Activated CD4-positive, alpha-beta memory T cell treated with anti-CD3 and anti-CD28 coated beads, Interleukin-2, amount 10 ng/mL, durations not matched to agents 7 days and 5 days (primary cell): ENCODE results near the gene ASPRV1. TPM values are rescaled to one million over a fixed set of nuclear protein-coding genes. Genes with fewer than 3 reads are reported as not detected.

ENCODE experiments used
- CTCF ChIA-PET: fragments of 350-600 bp; sonication (Branson Sonifier 250); formaldehyde crosslinking; loops from one replicate; lab custom pipeline; 2021; ENCODE audit warnings: antibody characterized with exemption, inconsistent platforms; lab: Charles Lee
- POLR2A ChIA-PET: fragments of 350-600 bp; sonication (Branson Sonifier 250); formaldehyde crosslinking; loops from one replicate; lab custom pipeline; 2021; ENCODE audit warnings: antibody characterized with exemption; lab: Charles Lee
- DNase-seq: peaks from one replicate; pipeline ENCODE4 v3.0.0-alpha.2; 2020
- H3K27ac Mint-ChIP-seq: one replicate; pipeline ENCODE4 v1.8.0; 2021; ENCODE audit warnings: mild to moderate bottlenecking, mixed read lengths
- H3K27me3 Mint-ChIP-seq: one replicate; pipeline ENCODE4 v1.8.0; 2021; ENCODE audit warnings: mixed read lengths
- H3K36me3 Mint-ChIP-seq: one replicate; pipeline ENCODE4 v1.8.0; 2021; ENCODE audit warnings: low read depth, mixed read lengths
- H3K4me1 Mint-ChIP-seq: one replicate; pipeline ENCODE4 v1.8.0; 2021; ENCODE audit warnings: mixed read lengths
- H3K4me3 Mint-ChIP-seq: one replicate; pipeline ENCODE4 v1.8.0; 2021; ENCODE audit warnings: mild to moderate bottlenecking, mixed read lengths
- H3K9me3 Mint-ChIP-seq: one replicate; pipeline ENCODE4 v1.8.0; 2021; ENCODE audit warnings: mixed read lengths
- total RNA-seq, 2 experiments: library from RNA; stranded (reverse); gene quantifications; one replicate each; pipeline ENCODE4 v1.2.3, GENCODE V29; 2021

The ASPRV1 gene
- total RNA-seq, 2 experiments from 2014 or later = 0.98 TPM

DNA sequence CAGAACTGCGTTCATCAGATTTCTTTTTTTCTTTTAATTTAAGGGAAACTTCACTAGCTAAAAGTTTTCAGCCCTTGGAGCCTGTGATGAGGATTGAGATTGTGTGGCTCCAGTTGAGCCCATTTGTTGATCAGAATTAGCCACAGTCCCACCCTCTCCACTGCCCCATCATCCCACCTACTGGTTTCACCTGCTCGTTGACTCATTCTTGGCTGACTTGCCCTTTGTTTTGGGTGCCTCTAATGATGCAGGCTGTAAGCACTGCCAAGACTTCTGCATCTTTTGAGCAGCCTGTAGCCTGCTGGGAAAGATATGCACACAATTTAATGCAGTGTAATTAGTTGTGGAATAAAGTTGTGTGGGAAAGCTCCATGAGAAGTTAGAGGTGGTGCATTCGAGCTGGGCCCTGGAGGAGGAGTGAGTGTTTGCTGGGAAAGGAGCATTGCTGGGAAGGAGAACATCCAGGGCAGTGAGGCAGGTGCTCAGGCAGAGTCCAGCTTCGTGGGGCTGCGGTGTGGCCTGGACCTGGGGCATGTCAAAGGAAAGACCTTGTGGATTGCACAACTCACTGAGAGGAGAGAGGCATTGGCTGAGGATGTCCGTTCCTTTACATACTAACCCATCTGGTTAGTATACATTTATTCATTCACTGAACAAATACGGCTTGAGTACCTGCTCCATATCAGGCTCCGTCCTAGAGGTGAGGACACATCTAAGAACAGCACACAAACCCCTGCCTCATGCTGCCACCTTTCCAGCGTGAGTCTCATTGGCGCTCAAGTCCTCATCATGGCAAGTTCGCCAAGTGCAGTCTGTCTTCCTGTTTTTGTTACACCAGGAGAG lies 18.2 kb downstream of the ASPRV1 start:
- ChIA-PET CTCF (no interaction called here), POLR2A (interaction anchor here (0.7 to 7.0 kb wide), 3 partner anchors 29 to 100 kb away, joined by 3 to 83 read pairs (median 3); partner anchors contain the start of gene MXD1)
- no peak for DNase-seq
- Mint-ChIP-seq H3K36me3 (peaks cover 71% of the 10 kb centered on the region), H3K27me3 (no peaks in the 10 kb centered on the region), H3K4me3 (no peak overlapping the region), H3K4me1 (peaks cover 55% of the 10 kb centered on the region), H3K9me3 (no peaks in the 10 kb centered on the region), H3K27ac (peak overlapping the region; percentile 37)

DNA sequence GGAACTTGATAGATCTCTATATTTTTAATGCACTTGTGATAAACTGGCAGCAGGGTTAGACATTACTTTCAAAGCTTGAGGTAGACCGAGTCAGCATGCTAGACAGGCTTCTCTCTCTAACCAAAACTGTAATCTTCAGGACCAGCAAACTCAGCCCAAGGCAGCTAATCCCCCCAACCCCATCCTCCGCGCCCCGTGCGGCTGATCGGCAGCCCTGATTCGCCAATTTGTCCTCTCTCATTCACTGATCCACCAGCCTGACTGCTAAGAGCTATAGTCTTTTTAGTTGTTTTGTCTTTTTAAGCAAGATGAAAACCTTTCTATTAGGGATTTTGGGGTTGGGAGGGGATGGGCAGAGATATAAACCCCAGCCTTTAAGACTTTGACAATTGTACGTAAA lies 20.7 kb downstream of the ASPRV1 start:
- no peak for DNase-seq
- Mint-ChIP-seq H3K36me3 (peaks cover 87% of the 10 kb centered on the region), H3K9me3 (no peaks in the 10 kb centered on the region), H3K4me1 (peaks cover 32% of the 10 kb centered on the region), H3K27ac (no peak overlapping the region), H3K4me3 (no peak overlapping the region), H3K27me3 (no peaks in the 10 kb centered on the region)
- CTCF ChIA-PET = interaction anchor here (1.4 kb wide), 1 partner anchor 28 kb away, joined by 3 read pairs; no protein-coding TSS in a partner anchor
- POLR2A ChIA-PET = interaction anchor here (1.4 to 2.1 kb wide), 2 partner anchors 26 to 103 kb away, joined by 4 to 7 read pairs; partner anchors contain the start of gene MXD1

DNA sequence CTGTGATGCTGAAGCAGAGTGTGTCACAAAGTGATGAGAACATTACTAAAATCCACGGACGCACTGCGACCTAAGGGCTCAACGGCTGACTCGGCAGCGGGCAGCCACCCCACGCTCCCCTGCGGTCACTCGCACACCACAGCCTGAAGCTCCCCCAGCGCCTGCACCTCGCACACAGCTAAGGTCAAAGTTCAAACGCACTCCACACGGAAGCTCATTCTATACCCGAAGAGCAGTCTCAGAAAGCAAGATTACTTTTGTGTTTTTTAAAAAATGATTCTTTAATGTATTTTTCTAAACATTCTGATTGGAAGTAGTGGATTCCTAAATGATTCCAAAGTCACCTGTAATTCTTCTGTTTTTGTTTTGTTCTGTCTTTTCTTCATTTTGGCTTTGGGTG lies 21.7 kb downstream of the ASPRV1 start:
- Mint-ChIP-seq H3K36me3 (peaks cover 92% of the 10 kb centered on the region), H3K27me3 (no peaks in the 10 kb centered on the region), H3K27ac (no peak overlapping the region), H3K4me3 (no peak overlapping the region), H3K9me3 (no peaks in the 10 kb centered on the region), H3K4me1 (peaks cover 27% of the 10 kb centered on the region)
- no peak for DNase-seq
- CTCF ChIA-PET = no interaction called here
- POLR2A ChIA-PET = interaction anchor here (1.4 to 2.1 kb wide), 2 partner anchors 25 to 104 kb away, joined by 4 to 7 read pairs; partner anchors contain the start of gene MXD1

DNA sequence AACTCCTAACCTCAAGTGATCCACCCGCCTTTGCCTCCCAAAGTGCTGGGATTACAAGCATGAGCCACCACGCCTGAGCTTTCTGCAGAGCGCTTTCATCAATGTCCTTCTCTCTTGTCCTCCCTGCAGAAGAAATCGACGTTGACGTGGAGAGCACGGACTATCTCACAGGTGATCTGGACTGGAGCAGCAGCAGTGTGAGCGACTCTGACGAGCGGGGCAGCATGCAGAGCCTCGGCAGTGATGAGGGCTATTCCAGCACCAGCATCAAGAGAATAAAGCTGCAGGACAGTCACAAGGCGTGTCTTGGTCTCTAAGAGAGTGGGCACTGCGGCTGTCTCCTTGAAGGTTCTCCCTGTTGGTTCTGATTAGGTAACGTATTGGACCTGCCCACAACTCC lies 23.5 kb downstream of the ASPRV1 start:
- Mint-ChIP-seq H3K9me3 (no peaks in the 10 kb centered on the region), H3K27ac (peak overlapping the region; percentile 14), H3K4me3 (no peak overlapping the region), H3K36me3 (peaks cover 85% of the 10 kb centered on the region), H3K4me1 (peaks cover 30% of the 10 kb centered on the region), H3K27me3 (no peaks in the 10 kb centered on the region)
- POLR2A ChIA-PET = interaction anchor here (0.8 to 1.5 kb wide), 2 partner anchors 9 to 24 kb away, joined by 3 to 5 read pairs; no protein-coding TSS in a partner anchor
- CTCF ChIA-PET = interaction anchor here (0.9 kb wide), 1 partner anchor 133 kb away, joined by 7 read pairs; no protein-coding TSS in a partner anchor
- no peak for DNase-seq

DNA sequence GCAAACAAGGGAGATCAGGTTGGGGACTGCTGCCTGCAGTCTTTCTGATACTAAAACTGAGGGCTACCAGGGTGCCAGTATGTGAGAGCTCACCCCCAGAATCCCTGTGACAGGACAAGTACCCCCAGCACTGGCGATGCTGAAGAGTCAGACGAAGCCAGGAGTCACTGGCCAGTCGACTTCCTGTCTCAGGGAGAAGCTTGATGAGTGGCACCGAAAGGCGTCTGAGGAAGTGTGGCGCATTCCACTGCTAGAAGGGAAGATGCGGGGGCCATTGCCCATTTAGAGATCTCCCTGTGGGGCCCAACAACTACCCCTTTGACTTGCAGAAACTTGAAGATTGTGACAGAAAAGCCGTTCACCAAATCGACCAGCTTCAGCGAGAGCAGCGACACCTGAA lies 24.5 kb downstream of the ASPRV1 start:
- no peaks in the 10 kb centered on the region for H3K9me3 Mint-ChIP-seq
- POLR2A ChIA-PET = interaction anchor here (1.0 to 1.4 kb wide), 2 partner anchors 107 to 148 kb away, joined by 3 to 4 read pairs; no protein-coding TSS in a partner anchor
- no peak overlapping the region for H3K27ac Mint-ChIP-seq
- CTCF ChIA-PET = interaction anchor here (0.8 to 0.9 kb wide), 2 partner anchors 21 to 134 kb away, joined by 3 to 4 read pairs; partner anchors contain the start of gene MXD1
- H3K4me3 Mint-ChIP-seq = no peak overlapping the region
- H3K36me3 Mint-ChIP-seq = peaks cover 83% of the 10 kb centered on the region
- no peak for DNase-seq
- peaks cover 31% of the 10 kb centered on the region for H3K4me1 Mint-ChIP-seq
- H3K27me3 Mint-ChIP-seq = no peaks in the 10 kb centered on the region

DNA sequence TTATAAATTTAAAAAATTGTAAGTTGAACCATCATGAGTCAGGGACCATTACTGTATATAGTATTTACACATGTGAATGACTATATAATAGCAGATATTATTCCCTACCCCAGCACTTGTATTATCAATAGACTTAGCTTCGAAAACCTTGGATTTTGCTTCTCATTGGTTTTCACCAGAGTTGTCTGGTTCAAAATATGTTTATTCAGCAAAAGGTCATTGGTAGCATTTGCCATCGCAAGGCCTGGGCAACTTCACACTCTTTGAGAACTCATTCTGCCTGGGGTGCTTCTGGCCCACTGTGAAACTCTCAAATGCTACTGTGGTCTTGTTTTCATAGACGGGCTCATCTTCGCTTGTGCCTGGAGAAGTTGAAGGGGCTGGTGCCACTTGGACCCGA lies 26.4 kb downstream of the ASPRV1 start:
- H3K27ac Mint-ChIP-seq = no peak overlapping the region
- no peaks in the 10 kb centered on the region for H3K9me3 Mint-ChIP-seq
- peaks cover 76% of the 10 kb centered on the region for H3K36me3 Mint-ChIP-seq
- no peak for DNase-seq
- H3K27me3 Mint-ChIP-seq = no peaks in the 10 kb centered on the region
- H3K4me1 Mint-ChIP-seq = peaks cover 38% of the 10 kb centered on the region
- ChIA-PET CTCF (interaction anchor here (1.5 kb wide), 1 partner anchor 136 kb away, joined by 4 read pairs; no protein-coding TSS in a partner anchor), POLR2A (interaction anchor here (1.3 to 2.8 kb wide), 3 partner anchors 11 to 208 kb away, joined by 4 to 10 read pairs (median 5); partner anchors contain the start of gene MXD1)
- no peak overlapping the region for H3K4me3 Mint-ChIP-seq

DNA sequence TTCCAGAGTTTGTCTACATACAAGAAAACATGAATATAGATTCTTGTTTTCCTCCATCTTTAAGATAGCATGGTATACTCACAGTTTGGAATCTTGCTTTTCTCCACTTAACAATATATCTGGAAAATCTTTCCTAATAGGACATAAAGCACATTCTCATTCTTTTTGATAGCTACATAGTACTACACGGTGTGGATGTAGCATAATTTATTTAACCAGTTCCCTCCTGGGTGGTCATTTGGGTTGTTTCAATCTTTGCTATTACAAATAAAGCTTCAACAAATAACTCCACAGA lies 26.9 kb downstream of the ASPRV1 start:
- H3K9me3 Mint-ChIP-seq = no peaks in the 10 kb centered on the region
- peaks cover 76% of the 10 kb centered on the region for H3K36me3 Mint-ChIP-seq
- no peaks in the 10 kb centered on the region for H3K27me3 Mint-ChIP-seq
- no peak for DNase-seq
- H3K27ac Mint-ChIP-seq = peak overlapping the region; percentile 15
- POLR2A ChIA-PET = interaction anchor here (1.3 to 2.8 kb wide), 3 partner anchors 11 to 208 kb away, joined by 4 to 10 read pairs (median 5); partner anchors contain the start of gene MXD1
- CTCF ChIA-PET = interaction anchor here (0.9 to 1.5 kb wide), 2 partner anchors 137 to 295 kb away, joined by 3 to 4 read pairs; no protein-coding TSS in a partner anchor
- peaks cover 40% of the 10 kb centered on the region for H3K4me1 Mint-ChIP-seq
- H3K4me3 Mint-ChIP-seq = no peak overlapping the region

DNA sequence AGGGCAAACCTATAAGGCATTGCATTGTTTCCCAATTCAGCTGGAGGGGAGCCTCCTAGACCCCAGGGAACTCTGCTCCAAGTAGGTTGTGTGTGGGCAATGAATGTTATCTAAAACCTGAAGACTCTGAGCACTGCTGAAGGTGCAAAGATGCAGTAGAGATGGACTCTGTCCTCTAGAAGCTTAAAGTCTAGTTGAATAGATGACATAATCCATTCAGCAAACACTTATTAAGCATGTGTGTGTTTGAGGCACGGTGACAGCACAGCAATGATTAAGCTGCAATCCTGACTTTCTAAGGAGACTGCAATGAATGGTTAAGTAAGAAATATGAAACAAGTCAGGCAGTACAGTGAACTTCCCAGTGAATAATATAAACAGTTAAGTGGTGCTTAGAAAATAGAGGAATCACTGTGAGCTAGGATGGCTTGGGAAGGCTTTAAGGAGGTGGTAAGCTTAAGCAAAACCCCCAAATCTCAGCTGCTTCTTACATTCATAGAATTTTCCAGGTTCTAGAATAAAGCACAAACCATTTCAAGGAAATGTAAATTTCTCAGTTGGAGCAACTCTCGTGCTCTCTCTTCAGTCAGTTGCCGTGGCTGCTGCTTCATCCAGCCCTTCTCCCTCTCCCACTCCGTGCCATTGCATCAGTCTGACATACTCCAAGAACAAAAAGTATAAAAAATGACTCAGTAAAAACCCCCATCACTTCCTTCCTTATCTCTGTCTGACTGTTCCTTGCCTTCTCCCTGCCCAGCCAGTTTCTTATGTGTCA lies 27.4 kb downstream of the ASPRV1 start:
- no peak for DNase-seq
- no peaks in the 10 kb centered on the region for H3K9me3 Mint-ChIP-seq
- peaks cover 74% of the 10 kb centered on the region for H3K36me3 Mint-ChIP-seq
- H3K4me1 Mint-ChIP-seq = peaks cover 40% of the 10 kb centered on the region
- CTCF ChIA-PET = interaction anchor here (0.6 to 1.7 kb wide), 5 partner anchors 12 to 296 kb away, joined by 3 to 5 read pairs (median 3); no protein-coding TSS in a partner anchor
- H3K27me3 Mint-ChIP-seq = no peaks in the 10 kb centered on the region
- peak overlapping the region; percentile 15 for H3K27ac Mint-ChIP-seq
- H3K4me3 Mint-ChIP-seq = no peak overlapping the region
- POLR2A ChIA-PET = interaction anchor here (0.9 to 3.1 kb wide), 8 partner anchors 11 to 209 kb away, joined by 3 to 21 read pairs (median 4); partner anchors contain the start of gene MXD1

DNA sequence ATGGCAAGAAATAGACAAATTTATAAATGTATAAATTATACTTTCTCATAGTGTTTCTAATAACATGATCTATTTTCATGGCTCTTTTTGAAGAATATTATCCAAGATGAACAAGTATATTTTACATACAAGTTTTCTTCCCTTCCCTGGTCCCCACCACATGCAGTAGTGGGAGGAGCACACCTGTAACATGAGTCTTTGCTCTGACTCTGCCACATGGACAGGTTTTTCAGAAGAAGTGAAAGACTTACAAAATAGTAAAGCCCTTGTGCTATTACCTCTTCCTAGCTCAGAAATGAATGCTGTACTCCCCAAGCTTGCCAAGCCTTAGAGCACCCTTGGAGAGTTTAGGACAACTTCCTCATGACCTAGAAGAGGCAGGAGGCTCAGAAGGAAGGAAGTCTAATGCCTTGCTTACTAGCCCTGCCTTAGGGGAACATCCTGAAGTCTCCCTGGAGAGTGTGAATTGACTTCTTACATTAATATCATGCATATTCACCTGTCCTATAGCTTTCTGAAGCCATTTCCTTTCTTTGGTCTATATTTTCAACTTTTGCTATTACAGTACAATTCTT lies 28.1 kb downstream of the ASPRV1 start:
- Mint-ChIP-seq H3K4me3 (no peak overlapping the region), H3K27ac (peak overlapping the region; percentile 53), H3K4me1 (peaks cover 40% of the 10 kb centered on the region), H3K27me3 (no peaks in the 10 kb centered on the region), H3K9me3 (no peaks in the 10 kb centered on the region), H3K36me3 (peaks cover 70% of the 10 kb centered on the region)
- ChIA-PET POLR2A (interaction anchor here (0.9 to 3.1 kb wide), 7 partner anchors 10 to 210 kb away, joined by 3 to 21 read pairs (median 4); partner anchors contain the start of gene MXD1), CTCF (interaction anchor here (0.6 to 1.7 kb wide), 7 partner anchors 13 to 367 kb away, joined by 3 to 5 read pairs (median 4); no protein-coding TSS in a partner anchor)
- DNase-seq = no peak

DNA sequence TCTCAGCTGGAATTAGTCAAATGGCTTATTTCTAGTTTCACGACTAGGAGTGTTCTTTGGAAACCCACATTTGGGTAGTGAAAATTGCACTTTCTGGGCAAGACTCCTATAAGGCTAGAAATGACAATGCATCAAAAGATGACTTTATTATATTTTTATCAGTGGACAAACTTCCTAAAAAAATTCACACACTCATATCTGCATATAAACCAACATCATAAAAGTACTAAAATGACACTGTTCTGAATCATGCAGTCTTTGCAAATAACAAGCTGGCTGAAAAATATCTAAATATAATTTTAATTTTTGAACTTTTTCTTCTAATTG lies 28.9 kb downstream of the ASPRV1 start:
- POLR2A ChIA-PET = interaction anchor here (1.1 to 3.1 kb wide), 6 partner anchors 14 to 211 kb away, joined by 4 to 21 read pairs (median 5); partner anchors contain the start of gene MXD1
- no peak overlapping the region for H3K4me3 Mint-ChIP-seq
- H3K9me3 Mint-ChIP-seq = no peaks in the 10 kb centered on the region
- peaks cover 70% of the 10 kb centered on the region for H3K36me3 Mint-ChIP-seq
- H3K27me3 Mint-ChIP-seq = no peaks in the 10 kb centered on the region
- DNase-seq = no peak
- CTCF ChIA-PET = interaction anchor here (0.8 to 1.7 kb wide), 4 partner anchors 9 to 210 kb away, joined by 3 to 5 read pairs (median 4); no protein-coding TSS in a partner anchor
- no peak overlapping the region for H3K27ac Mint-ChIP-seq
- peaks cover 43% of the 10 kb centered on the region for H3K4me1 Mint-ChIP-seq

DNA sequence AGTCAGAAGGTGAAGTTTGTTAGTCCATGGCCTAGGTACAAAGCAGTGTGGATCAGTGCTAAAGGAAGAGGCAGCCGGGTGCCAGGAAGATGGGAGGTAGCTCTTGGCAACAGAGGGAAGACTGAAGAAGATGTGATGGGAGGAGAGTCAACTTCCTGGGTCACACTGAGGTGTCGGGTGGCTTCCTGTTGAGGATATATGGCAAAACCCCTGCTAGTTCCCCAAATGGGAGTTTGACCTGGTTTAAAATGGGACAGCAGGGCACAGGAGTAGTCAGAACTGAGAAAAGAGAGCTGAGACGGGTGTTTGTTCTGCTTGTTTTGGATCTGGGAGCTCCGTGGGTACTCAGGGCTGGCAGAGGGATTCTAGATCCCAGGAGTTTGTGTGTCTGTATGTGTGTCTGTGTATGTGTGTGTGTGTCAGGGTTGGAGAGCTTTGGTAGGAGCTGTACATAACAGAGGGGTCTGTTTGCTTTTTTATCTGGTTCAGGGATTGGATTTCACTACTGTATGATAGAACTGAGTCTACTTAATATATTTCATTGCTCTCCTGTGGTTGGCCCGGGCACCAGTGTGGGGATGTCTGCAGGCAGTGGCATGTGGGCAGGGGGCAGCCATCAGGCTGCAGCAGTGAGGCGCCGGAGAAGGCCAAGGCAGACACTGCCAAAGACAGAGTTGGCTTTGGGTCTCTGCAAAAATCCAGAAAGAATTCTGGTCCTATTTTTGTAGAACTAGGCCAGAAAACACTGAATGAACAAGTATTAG lies 29.4 kb downstream of the ASPRV1 start:
- H3K36me3 Mint-ChIP-seq = peaks cover 69% of the 10 kb centered on the region
- POLR2A ChIA-PET = interaction anchor here (0.7 to 3.1 kb wide), 9 partner anchors 13 to 211 kb away, joined by 3 to 21 read pairs (median 4); partner anchors contain the start of gene MXD1
- H3K27ac Mint-ChIP-seq = peak overlapping the region; percentile 44
- peaks cover 47% of the 10 kb centered on the region for H3K4me1 Mint-ChIP-seq
- no peak overlapping the region for H3K4me3 Mint-ChIP-seq
- H3K27me3 Mint-ChIP-seq = no peaks in the 10 kb centered on the region
- no peaks in the 10 kb centered on the region for H3K9me3 Mint-ChIP-seq
- DNase-seq = no peak
- CTCF ChIA-PET = interaction anchor here (0.8 to 1.3 kb wide), 3 partner anchors 9 to 20 kb away, joined by 3 to 4 read pairs (median 3); no protein-coding TSS in a partner anchor
